SKM-1 treated with dmso at 0.1 percent for 144 hours (cell line): ENCODE measurements around the gene WWTR1.

Experiments used
- DNase-seq: peaks from one replicate; lab custom pipeline; 2025; ENCODE audit not compliant: unreplicated experiment; lab: John Stamatoyannopoulos, UW

Gene WWTR1

DNA sequence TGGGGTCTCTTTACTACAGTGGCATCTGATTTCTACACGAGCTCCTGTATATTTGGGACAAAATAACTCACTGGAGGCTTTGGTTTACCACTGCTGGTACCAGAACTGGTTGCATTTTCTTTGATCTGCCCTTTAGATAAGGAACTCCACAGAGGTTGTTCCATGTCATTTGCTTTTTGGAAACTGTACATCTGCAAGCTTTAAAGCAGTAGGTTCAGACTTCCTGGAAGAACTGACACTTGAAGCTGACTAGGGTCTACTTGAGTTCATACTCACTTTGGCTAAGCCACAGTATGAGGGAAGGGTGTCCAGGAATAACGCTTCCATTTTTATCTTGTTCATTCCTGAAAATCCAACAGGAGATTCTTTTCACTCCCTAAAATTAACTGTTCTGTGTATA is 86.4 kb downstream of the WWTR1 start:
- DNase-seq, result no peak

DNA sequence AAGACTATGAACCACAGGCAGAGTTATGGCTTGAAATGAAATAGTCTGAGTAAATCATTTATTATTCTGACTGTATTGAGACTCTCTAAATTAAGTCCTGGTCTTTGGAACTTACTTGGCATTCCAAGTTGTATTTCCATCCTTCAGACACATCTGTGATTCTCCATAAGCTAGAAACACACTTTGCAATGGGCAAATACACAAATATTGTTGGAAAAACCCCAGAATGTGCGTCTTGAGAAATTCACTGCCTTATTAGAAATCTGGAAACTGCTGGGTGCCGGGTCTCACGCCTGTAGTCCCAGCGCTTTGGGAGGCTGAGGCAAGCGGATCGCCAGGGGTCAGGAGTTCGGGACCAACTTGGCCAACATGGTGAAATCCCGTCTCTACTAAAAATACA is 87.8 kb downstream of the WWTR1 start:
- DNase-seq, result no peak

DNA sequence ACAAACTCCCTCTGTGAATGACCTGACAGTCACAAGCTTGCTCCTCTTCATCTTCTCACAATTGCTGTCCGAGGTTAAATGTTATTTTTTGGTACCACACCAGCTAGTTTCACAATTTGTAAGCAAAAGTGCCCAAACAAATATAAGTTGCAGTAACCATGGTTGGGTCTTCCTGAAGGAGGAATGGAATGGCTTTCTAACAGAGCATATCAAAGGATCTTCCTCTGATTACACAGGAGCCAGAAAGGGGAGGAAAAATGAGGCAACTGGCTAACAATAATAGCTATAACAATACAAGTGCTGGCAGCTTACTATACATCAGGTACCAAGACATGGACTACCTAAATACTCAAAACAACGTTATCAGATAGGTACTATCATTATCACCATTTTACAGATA is 90.4 kb downstream of the WWTR1 start:
- no peak for DNase-seq

DNA sequence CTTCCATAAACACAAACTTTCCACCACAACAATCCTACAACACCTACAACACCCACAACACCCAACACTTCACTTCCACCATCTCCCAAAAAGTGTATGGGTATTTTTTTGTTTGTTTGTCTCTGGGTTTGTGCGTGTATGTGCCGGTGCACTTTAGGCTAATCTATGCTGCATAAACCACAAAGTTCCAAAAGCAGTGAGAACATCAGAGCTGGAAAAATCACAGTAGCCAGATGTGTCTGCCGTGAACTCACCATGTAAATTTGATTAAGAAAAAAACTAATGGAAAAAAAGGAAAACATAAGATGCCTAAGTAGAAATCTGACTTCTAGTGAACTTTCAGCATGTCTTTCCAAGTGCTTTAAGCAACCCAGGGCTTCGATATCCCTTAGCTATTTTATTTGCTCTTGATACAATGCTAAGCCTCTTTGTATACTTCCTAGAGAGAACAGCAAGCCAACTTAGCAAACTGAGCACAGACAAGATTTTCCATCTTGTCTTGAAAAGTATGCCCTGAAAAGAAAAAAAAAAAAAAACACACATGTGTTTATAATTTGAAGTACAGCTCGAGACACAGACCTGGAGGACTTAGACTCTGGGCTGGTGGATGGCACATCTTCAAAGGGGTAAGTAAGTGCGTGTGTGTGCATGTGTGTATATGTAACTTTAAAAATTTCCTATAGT is 91.4 kb downstream of the WWTR1 start:
- no peak for DNase-seq

DNA sequence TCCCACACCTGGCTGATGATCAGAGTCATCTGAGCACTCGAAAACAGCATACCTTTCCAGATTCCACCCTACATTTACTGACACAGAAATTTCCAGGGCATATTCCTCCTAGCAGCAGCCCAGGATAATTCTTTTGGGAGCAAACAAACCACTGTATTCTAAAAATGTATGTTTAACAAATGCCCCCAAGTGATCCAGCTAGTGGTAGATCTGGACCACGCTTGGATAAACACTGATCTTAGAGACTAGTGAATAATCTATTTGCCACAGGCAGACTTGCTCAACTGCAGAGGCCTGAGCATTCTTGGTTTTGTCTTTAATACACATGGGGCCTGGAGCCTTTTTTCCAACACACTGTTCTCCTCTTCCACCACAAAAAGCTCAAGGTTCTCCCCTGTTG is 93.7 kb downstream of the WWTR1 start:
- DNase-seq, result no peak

DNA sequence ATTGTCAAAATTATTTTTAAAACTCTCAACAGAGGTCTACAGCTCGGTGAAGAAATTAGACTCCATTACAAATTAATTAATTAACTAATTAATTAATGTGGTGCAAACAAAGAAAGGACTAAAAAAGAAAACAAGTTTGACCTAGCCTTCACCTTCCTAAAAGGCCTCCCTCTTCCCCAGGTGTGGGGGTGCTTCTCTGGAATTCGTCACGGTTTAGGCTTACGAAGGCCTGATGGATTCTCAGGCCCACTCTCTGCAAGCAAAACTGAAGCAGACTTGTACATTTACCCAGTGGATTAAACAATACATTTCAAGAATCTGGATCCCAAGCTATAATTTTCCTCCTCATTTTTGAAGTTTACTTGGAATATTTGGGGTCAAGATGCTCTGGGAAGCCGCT is 94.7 kb downstream of the WWTR1 start:
- no peak for DNase-seq

DNA sequence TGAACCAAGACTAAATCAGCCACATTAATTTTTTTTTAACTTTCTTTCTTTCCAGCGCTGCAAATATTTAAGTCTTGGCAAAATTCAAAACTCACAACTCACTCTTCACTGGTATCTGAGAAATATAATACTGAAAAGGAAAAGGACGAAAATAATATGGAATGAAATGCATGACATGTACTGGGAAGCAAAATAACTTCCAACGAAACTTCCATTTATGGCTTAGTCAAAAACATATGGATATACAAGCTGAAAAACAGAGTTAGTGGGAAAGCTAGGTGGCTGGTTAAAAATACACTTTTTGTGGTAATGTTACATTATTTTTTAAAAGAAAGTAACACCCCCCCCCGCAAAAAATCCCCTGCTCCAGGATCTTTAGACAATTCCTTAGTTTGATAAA is 97.2 kb downstream of the WWTR1 start:
- no peak for DNase-seq

DNA sequence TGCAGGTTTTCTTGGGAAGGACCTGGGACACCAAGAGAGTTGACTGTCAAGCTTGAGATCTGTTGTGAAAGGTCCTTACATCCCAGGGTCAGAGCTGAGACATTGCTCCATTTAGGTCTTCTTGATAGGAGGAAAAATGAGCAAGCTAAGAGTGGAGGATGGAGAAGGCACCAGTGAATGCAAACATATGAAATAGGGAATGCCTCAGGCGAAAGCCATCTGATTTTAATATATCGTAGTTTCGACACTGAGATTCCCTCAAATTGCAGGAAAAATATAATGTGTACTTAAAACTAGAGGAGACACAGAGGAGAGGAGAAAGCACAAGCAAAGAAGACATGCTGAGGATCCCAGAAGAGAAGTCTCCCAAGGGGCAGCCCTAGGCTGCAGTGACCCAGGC is 97.8 kb downstream of the WWTR1 start:
- DNase-seq, result no peak

DNA sequence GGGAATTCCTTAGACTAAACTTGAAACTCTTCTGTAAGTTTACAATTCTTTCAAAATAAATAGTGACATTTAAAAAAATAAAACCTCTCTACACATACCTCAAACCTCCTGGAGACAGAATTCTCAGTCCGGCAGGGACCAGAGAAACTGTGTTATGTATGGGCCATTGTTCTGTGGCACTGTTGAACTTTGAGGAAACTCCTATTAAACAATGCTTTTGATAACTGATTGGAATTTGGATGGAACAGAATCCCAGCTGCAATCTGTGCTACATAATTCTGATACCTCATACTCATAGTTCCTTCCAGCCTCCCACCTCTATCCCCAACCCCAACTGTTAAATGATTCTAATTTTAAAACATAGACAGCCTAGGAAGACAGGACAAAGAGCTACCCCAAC is 98.3 kb downstream of the WWTR1 start:
- no peak for DNase-seq

DNA sequence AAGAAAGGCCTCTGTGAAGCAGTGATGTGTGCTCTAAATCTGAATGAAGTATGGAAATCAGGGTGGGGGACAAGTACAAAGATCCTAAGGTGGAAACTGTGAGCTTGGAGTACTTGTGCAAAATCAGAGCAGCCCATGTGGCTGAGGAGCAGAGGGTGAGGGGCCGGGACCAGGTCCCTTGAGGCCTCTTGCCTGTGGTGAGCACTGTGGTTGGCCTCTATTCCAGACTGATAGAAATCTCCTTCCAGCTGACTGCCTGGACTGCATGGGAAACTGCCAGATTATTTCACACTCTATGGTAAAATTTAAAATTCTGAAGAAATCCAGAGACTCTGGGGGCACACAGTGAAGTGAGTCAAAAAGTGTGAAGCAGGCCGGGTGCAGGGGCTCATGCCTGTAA is 101.9 kb downstream of the WWTR1 start:
- DNase-seq, result no peak

DNA sequence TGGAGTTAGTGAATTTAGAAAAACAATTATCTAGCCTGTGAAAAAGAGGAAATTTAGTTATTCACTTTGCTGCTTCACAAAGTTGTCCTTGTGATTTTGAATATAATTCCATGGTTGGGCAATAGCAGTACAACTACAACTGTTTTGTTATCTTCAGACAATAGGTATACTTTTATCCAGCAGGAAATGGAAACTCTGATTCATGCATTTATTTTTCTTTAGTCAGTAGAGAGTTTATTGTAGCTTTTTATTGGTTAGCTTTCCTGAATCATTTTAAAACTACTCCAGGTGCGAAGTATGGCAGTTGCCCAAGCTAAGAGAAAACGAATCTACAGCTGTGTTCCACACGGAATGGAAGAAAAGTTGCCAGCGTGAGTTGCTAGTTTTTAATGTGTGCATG is 103.0 kb downstream of the WWTR1 start:
- DNase-seq, result no peak

DNA sequence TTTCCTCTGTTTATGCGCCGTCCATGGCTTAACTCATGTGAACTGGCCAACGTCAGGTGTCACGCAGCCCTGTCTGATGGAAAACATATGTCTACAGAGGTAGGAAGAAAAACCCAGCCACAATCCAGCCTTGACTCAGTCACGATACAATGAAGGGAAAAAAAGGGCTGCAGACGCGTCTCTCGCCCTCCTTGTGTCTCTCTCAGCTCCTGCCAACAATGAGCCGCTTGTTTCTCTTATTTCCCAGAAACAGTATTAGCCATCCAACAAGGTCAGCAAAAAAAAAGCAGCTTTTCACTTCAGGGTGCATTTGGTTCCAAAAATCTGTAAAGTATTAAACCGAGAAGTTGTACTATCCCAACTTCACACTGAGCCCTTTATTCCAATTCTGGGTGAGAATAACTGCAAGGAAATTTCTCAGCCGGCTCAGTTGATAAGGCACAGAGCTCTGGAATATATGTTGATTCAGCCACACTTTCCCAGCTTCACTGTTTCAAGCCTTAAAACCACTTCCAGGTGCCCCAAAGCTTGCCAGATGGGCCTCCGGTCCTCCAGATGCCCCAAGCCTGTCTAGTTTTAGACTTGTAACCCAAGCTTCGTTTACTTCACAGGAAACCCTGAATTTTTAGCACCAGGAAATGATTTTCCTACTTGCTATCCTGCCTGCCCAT is 103.9 kb downstream of the WWTR1 start:
- no peak for DNase-seq

DNA sequence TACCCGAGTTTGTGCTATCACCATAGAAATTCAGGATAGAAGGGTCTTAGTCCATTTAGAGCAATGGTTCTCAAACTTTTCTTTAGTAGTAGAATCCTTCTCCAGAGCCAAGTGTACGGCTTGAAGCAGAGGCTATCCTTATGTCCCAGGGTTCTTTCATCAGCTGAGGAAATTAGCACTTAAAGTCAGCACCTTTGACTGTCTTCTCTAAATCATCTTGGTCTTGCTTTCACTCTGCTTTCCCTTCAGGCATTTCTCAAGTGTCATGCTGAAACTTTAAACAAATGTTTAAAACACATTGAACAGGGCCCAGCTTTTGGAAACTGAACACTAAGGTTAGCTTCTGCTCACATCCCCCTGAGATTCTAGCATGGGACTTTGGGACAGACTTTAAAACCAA is 105.1 kb downstream of the WWTR1 start:
- no peak for DNase-seq

DNA sequence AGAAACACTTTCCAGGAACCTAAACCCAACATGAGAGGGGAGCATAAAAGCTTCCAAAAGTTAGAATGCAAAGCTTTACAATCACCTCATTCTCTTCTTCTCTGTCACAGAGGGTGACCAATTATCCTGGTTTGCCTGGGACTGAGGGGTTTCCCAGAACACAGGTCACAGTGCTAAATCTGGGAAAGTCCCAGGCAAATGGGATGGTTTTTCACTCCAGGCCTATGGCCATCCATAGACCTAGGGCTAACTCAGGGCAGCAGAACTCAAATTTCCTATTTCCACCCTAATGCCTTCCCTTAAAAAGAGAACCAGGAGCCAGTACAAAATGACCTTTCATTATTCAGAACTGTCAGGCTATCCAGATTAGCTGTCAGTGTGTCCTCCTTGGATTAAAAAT is 106.3 kb downstream of the WWTR1 start:
- no peak for DNase-seq

DNA sequence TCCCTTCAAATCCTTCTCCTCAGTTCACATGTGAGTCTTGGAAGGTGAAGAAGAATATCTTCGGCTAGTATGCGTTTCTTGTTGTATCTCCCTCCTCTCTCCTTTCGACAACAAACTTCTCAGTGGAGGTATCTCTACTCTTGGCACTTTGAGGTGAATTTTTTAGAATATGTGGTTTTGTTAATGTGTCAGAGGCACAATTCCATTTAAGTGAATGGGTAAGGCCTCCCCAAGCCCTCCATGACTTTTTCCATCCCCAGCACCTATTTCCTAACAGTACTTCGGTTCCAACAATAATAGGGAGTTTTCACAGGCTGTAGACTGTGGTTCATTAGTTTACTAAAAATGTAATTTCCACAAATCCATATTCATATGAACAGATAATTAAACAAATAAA is 109.2 kb downstream of the WWTR1 start:
- no peak for DNase-seq

DNA sequence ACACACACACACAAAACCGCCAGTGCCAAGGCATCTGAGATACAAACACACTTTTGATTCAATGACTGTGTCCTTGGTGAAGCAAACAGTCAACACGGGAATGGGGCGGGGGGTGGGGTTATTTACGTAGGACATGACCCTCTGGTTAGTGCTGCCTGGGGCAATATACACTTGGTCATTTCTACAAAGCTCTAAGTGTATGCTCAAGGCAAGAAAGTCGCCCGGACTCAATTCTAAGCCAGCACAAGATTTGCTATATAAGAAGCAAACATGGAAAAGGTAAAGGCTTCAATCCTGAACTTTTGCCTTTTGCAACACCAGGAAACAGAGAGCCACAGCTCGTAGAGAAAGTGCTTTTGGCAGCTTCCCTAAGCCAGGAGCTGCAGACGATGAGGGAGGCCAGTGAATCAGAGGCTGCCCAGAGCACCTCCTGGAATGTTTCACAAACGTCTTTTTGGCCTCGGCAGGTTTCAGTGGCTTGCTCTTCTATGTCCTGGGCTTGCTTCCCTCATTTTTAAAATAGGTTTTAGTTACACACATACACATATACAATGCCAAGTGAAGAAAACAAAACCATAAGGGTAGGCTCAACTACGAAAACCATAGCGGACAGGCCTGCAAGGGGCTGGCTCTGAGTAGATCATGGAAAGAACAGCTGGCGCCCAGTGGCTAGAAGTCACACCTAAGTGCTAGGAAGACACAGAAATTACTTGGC is 109.7 kb downstream of the WWTR1 start:
- DNase-seq, result no peak

DNA sequence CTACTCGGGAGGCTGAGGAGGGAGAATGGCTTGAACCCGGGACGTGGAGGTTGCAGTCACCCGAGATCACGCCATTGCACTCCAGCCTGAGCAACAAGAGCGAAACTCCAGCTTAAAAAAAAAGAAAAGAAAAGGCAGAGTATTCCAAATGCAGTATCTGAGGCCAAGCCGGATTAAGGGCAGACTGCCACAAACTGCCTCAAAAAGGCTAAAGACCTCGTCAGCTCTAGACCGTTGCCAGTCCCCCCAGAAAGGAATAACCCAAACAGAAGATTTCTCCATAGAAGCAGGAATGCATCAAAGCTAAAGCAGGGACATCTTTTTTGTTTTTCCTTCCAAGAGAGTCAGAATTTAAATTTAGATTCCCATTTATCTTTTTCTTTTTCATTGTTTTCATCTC is 110.4 kb downstream of the WWTR1 start:
- DNase-seq, result no peak

DNA sequence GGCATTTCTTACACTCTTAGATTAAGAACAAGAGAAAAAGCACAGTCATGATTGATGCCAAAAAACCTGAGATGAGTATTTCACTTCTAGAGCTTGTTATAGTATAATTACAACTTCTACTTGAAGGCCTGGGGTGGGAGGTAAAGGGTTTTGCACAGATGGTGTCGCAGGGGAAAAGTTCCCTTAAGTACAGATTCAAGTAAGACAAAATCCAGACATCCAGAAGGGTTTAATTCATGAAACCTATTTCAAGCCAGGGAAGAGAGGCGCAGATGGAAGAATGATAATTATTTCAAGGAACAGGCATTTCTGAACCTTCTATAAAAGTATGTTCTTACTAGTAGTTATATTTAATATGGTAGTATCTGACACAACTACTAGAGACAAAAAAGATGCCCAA is 112.8 kb downstream of the WWTR1 start:
- no peak for DNase-seq

DNA sequence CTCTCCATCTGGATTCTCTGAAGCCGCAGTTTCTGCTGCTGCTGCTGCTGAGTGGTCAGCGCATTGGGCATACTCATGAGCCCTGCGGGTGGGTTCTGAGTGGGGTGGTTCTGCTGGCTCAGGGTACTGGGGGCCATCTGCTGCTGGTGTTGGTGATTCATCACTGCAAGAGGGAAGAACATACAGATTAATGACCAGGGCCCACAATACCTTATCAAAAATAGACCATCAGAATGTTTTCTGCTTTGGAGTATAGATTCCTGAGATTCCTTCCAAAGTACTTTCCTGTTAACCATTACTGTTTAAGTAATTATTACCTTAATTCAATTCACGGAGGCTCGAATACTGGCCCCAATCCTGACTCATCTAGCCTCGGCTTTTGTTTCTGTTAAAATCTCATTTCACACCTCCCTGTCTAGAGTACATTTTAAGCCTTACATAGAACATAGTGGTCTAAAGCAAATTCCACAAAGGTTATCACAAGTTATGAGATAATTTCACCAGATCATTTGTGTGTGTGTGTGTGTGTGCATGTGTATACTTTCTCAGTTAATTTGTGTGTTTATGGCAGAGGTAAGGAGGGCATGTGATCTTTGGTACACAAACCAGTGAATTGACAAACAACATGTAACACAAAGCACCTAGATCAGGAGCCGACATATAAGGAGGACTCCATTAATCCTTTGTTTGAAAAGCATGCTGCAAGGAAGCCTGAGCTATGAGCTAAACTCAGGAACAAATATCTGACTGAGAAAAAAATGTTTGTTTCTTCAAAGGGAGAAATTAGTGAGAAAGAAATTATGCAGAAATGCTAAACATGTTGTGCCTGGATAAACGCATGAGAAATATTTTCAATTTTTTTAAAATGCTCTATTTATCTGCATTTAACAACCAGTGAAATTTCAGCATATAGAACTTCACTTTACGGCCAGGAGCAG is 115.2 kb downstream of the WWTR1 start:
- DNase-seq, result no peak

DNA sequence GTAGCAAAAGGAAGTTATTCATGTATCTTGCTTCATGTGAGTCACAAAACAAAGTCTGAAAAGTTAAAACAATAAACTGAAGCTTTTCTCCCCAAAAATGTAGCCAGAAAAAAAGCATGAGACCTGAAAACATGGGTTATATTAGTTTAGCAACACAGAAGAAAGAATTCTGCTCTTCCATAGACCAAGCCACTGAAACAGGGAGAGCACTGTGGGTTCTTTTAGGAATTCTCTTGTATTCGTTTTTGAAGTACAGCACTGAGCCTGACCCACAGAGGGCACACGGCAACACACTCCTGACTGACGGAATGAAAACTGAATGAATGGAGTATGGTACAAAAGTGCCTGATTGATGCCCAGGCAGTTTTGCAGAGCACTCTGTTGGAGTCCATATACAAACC is 116.7 kb downstream of the WWTR1 start:
- DNase-seq, result no peak

DNA sequence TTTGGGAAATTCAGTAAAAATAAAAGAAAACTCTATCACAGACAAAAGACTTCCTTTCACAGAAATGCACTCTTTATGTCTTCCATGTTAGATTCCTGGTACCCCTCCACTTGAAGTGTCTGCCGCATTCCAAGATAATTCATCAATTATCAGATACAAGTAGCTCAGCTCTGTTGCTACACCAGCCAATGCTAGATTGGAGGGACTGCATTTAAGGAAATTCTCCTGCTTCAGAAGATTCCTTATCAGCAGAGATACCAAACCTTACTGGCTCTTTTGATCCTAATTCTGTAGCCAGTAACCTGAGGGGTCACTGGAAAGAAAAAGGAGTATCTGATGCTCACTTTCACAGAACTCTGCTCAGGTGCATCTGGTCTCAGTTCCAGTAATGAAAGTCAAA is 119.5 kb downstream of the WWTR1 start:
- no peak for DNase-seq
